Loucy (cell line): ENCODE measurements around the gene CPT1B.

Source experiments
- EZH2phosphoT487 ChIP-seq: fragments of 200-600 bp; IDR thresholded peaks from 2 replicates; pipeline ENCODE4 v1.6.1; 2018; ENCODE audit warnings: antibody characterized with exemption, mild to moderate bottlenecking, moderate library complexity, borderline replicate concordance
- TF ChIP-seq, protein P1 (sequence below): fragments of 200-600 bp; sonication (generic); conservative IDR thresholded peaks from 2 replicates; pipeline ENCODE4 v1.5.1; 2014; ENCODE audit warnings: mild to moderate bottlenecking, antibody characterized with exemption, low read length

DNA sequence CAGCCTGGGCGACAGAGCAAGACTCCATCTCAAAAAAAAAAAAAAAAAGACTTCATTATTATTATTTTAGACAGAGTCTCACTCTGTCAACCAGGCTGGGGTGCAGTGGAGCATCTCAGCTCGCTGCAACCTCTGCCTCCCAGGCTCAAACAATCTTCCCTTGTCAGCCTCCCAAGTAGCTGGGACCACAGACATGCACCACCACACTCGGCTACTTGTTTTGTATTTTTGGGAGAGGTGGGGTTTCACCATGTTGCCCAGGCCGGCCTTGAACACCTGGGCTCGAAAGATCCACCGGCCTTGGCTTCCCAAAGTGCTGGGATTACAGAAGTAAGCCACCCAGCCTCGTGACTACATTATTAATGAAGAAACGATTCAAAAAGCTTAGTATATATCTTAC lies 43.1 kb downstream of the CPT1B start:
- TF ChIP-seq, protein P1, sequence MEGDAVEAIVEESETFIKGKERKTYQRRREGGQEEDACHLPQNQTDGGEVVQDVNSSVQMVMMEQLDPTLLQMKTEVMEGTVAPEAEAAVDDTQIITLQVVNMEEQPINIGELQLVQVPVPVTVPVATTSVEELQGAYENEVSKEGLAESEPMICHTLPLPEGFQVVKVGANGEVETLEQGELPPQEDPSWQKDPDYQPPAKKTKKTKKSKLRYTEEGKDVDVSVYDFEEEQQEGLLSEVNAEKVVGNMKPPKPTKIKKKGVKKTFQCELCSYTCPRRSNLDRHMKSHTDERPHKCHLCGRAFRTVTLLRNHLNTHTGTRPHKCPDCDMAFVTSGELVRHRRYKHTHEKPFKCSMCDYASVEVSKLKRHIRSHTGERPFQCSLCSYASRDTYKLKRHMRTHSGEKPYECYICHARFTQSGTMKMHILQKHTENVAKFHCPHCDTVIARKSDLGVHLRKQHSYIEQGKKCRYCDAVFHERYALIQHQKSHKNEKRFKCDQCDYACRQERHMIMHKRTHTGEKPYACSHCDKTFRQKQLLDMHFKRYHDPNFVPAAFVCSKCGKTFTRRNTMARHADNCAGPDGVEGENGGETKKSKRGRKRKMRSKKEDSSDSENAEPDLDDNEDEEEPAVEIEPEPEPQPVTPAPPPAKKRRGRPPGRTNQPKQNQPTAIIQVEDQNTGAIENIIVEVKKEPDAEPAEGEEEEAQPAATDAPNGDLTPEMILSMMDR, result no peak
- no peak for TF ChIP-seq EZH2phosphoT487
